T-cell (primary cell): ENCODE results near the gene CTNNA3. TPM values are rescaled to one million over a fixed set of nuclear protein-coding genes. Genes with fewer than 3 reads are reported as not detected.

Experiments
- ATAC-seq, 4 experiments: fragments of 200-7000 bp in 3 of 4; fragments of 150-1000 bp in 1 of 4; cut with Tn5 transposase; replicated peaks in 1 of 4; 1 replicate in 3 of 4; 2 replicates in 1 of 4; pipeline ENCODE4 v1.10.0; 2021; ENCODE audit warnings: moderate library complexity in 3 of 4, mild to moderate bottlenecking in 2 of 4, moderate number of reproducible peaks in 1 of 4
- CTCF ChIA-PET, 2 donors: fragments of 300-600 bp; sonication (Branson Sonifier 250); formaldehyde crosslinking; loops; one replicate each; lab custom pipeline; 2022; ENCODE audit warnings: antibody characterized with exemption in 2 of 2; lab: Charles Lee
- POLR2A ChIA-PET, 2 donors: fragments of 300-600 bp; sonication (Branson Sonifier 250); formaldehyde crosslinking; loops; one replicate each; lab custom pipeline; 2022; ENCODE audit warnings: antibody characterized with exemption in 2 of 2; lab: Charles Lee
- DNase-seq, 35 experiments: peaks; one replicate each; pipeline versions ENCODE4 v3.0.0 to v3.0.0-alpha.2; 2013 to 2023
- H3K27ac ChIP-seq: one replicate; pipeline ENCODE4 v1.5.1; 2013; ENCODE audit warnings: low read length
- H3K27me3 ChIP-seq, 2 experiments: replicated peaks in 1 of 2; 1 replicate in 1 of 2; 2 replicates in 1 of 2; pipeline versions ENCODE4 v1.6.1 to v1.7.0; 2013; ENCODE audit warnings: low read length in 1 of 2, mixed read lengths in 1 of 2; ENCODE audit not compliant: control insufficient read depth in 2 of 2, insufficient read depth in 2 of 2; ENCODE audit errors: extremely low read depth in 1 of 2
- H3K36me3 ChIP-seq, 2 donors: 1 replicate in 1 of 2; 2 replicates in 1 of 2; pipeline versions ENCODE4 v1.6.1 to v1.7.0; 2013; ENCODE audit warnings: low read length in 1 of 2; ENCODE audit not compliant: control insufficient read depth in 2 of 2, insufficient read depth in 1 of 2; ENCODE audit errors: extremely low read depth in 1 of 2
- H3K4me1 ChIP-seq, 2 experiments: 1 replicate in 1 of 2; 2 replicates in 1 of 2; pipeline versions ENCODE4 v1.6.1 to v1.7.0; 2013; ENCODE audit warnings: low read length in 2 of 2, mixed read lengths in 1 of 2; ENCODE audit not compliant: insufficient read depth in 2 of 2, control insufficient read depth in 1 of 2; ENCODE audit errors: extremely low read depth in 1 of 2
- H3K4me3 ChIP-seq, 2 donors: 1 replicate in 1 of 2; 2 replicates in 1 of 2; pipeline versions ENCODE4 v1.5.1 to v1.7.0; 2013; ENCODE audit warnings: mild to moderate bottlenecking in 2 of 2, low read length in 1 of 2, moderate library complexity in 1 of 2; ENCODE audit not compliant: control insufficient read depth in 1 of 2; ENCODE audit errors: extremely low read depth in 1 of 2
- H3K9me3 ChIP-seq: 2 replicates; pipeline ENCODE4 v1.7.0; 2013
- H3K27ac Mint-ChIP-seq, 2 donors: one replicate each; pipeline ENCODE4 v1.8.0; 2020 to 2021; ENCODE audit warnings: mild to moderate bottlenecking in 2 of 2, mixed read lengths in 2 of 2
- H3K27me3 Mint-ChIP-seq, 2 donors: one replicate each; pipeline ENCODE4 v1.8.0; 2021 to 2022; ENCODE audit warnings: mixed read lengths in 2 of 2
- H3K36me3 Mint-ChIP-seq: one replicate; pipeline ENCODE4 v1.8.0; 2021; ENCODE audit warnings: mixed read lengths
- H3K4me1 Mint-ChIP-seq, 3 donors: one replicate each; pipeline ENCODE4 v1.8.0; 2020 to 2022; ENCODE audit warnings: mixed read lengths in 3 of 3, mild to moderate bottlenecking in 1 of 3
- H3K4me3 Mint-ChIP-seq, 3 donors: one replicate each; pipeline ENCODE4 v1.8.0; 2020 to 2022; ENCODE audit warnings: mild to moderate bottlenecking in 3 of 3, mixed read lengths in 3 of 3, moderate library complexity in 3 of 3
- H3K9me3 Mint-ChIP-seq, 3 donors: one replicate each; pipeline ENCODE4 v1.8.0; 2020 to 2022; ENCODE audit warnings: mixed read lengths in 3 of 3
- WGBS: methylation state at CpG from one replicate; pipeline ENCODE4 v1.1.5; 2013; ENCODE audit warnings: missing lambda C conversion rate; ENCODE audit not compliant: insufficient coverage; 5-methylcytosine and 5-hydroxymethylcytosine counted together
- total RNA-seq, 35 experiments: library from RNA in 6 of 35; stranded (reverse) in 6 of 35; fragments of 120-200 nt in 1 of 35; gene quantifications; one replicate each; pipeline versions ENCODE4 v1.2.1 to v1.2.4 and lab custom pipeline; 2013 to 2026

Gene CTNNA3
- total RNA-seq, 5 donors from 2014 or later (not counting 1 experiment from before 2014, with no cell fraction given): 0.88 TPM; not detected in 4

DNA sequence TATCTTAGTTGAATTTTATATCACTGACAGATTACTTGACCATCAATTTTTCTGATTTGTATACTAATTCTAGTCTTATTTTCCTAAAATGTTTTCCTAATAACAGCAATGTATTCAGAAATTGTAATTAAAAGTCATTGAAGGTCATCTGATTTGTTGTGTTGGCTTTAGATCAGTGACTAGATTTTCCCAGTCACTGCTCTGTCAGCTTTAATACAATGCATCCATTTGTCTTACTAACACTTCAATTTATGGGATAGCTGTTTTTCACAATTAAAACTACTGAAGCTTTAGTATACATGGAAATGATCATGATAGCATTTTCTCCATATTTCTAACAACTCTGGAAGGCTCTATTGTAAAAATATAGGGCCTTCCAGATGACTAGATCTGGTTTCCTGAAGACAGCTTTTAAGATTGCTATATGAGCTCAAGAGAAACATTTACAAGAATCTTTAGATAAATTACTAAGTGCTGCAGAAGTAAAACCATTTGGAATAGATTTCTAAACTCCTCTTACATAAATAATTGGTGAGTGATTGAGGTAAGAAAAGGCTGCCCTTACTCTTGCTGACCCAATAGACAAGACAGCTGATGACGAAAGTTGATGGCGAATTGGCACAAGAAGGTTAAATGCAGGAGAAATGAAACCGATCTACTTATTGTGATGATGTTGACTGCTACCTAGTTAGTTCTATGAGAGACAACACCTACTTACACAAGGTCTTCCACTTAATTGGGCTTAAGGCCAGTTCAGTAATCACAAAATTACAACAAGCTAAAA, 696.0 kb downstream of the CTNNA3 start:
- ChIA-PET POLR2A (no interaction called here), CTCF (no interaction called here)

GRCh38 chr10:66996996-66997395, 699.0 kb downstream of the CTNNA3 start:
- no peak for ATAC-seq
- no peak overlapping the region for H3K27ac Mint-ChIP-seq
- Histone ChIP-seq H3K36me3 (no peaks in the 10 kb centered on the region), H3K9me3 (no peaks in the 10 kb centered on the region), H3K27me3 (no peaks in the 10 kb centered on the region), H3K27ac (no peak overlapping the region), H3K4me1 (no peaks in the 10 kb centered on the region), H3K4me3 (no peak overlapping the region)
- no peak for DNase-seq
- H3K4me3 Mint-ChIP-seq: no peak overlapping the region
- peaks cover 0 to 3% of the 10 kb centered on the region in 2 donors for H3K27me3 Mint-ChIP-seq
- WGBS: no CpG with 5 or more reads among the region's 1 CpG
- H3K36me3 Mint-ChIP-seq: no peaks in the 10 kb centered on the region
- CTCF ChIA-PET: no interaction called here
- POLR2A ChIA-PET: no interaction called here
- H3K9me3 Mint-ChIP-seq: peaks cover 0 to 7% (median 0%) of the 10 kb centered on the region in 3 donors
- no peaks in the 10 kb centered on the region for H3K4me1 Mint-ChIP-seq

More for the DNA sequence above, 696.0 kb downstream of the CTNNA3 start:
- Mint-ChIP-seq H3K36me3 (no peaks in the 10 kb centered on the region), H3K27me3 (no peaks in the 10 kb centered on the region), H3K9me3 (peaks cover 0 to 7% (median 0%) of the 10 kb centered on the region in 3 donors), H3K4me1 (no peaks in the 10 kb centered on the region), H3K4me3 (no peak overlapping the region), H3K27ac (no peak overlapping the region)
- Histone ChIP-seq H3K4me1 (no peaks in the 10 kb centered on the region), H3K9me3 (no peaks in the 10 kb centered on the region), H3K27ac (no peak overlapping the region), H3K36me3 (no peaks in the 10 kb centered on the region), H3K27me3 (no peaks in the 10 kb centered on the region), H3K4me3 (no peak overlapping the region)
- ATAC-seq (no peak), DNase-seq (no peak)
- WGBS: no CpG with 5 or more reads among the region's 3 CpGs

- H3K4me1 Mint-ChIP-seq: no peaks in the 10 kb centered on the region
- POLR2A ChIA-PET: no interaction called here
- Histone ChIP-seq H3K36me3 (no peaks in the 10 kb centered on the region), H3K27me3 (no peaks in the 10 kb centered on the region), H3K4me1 (no peaks in the 10 kb centered on the region), H3K27ac (no peak overlapping the region), H3K4me3 (no peak overlapping the region), H3K9me3 (no peaks in the 10 kb centered on the region)
- H3K4me3 Mint-ChIP-seq: no peak overlapping the region
- H3K27ac Mint-ChIP-seq: no peak overlapping the region
- WGBS: no CpG with 5 or more reads among the region's 1 CpG
- peaks cover 3 to 13% (median 7%) of the 10 kb centered on the region in 3 donors for H3K9me3 Mint-ChIP-seq
- peaks cover 0 to 3% of the 10 kb centered on the region in 2 donors for H3K27me3 Mint-ChIP-seq
- DNase-seq (no peak), ATAC-seq (no peak)
- no peaks in the 10 kb centered on the region for H3K36me3 Mint-ChIP-seq
- CTCF ChIA-PET: no interaction called here
Observed at GRCh38 chr10:66990143-66990830, 705.7 kb downstream of the CTNNA3 start.

GRCh38 chr10:66983475-66983818, 712.5 kb downstream of the CTNNA3 start:
- Histone ChIP-seq H3K27ac (no peak overlapping the region), H3K36me3 (no peaks in the 10 kb centered on the region), H3K4me3 (no peak overlapping the region), H3K9me3 (no peaks in the 10 kb centered on the region), H3K27me3 (no peaks in the 10 kb centered on the region), H3K4me1 (no peaks in the 10 kb centered on the region)
- no peak for DNase-seq
- no peaks in the 10 kb centered on the region for H3K4me1 Mint-ChIP-seq
- ChIA-PET CTCF (no interaction called here), POLR2A (no interaction called here)
- H3K27ac Mint-ChIP-seq: no peak overlapping the region
- ATAC-seq: no peak
- no peak overlapping the region for H3K4me3 Mint-ChIP-seq
- H3K36me3 Mint-ChIP-seq: no peaks in the 10 kb centered on the region
- peaks cover 3 to 9% (median 7%) of the 10 kb centered on the region in 3 donors for H3K9me3 Mint-ChIP-seq
- no peaks in the 10 kb centered on the region for H3K27me3 Mint-ChIP-seq

GRCh38 chr10:66982792-66983474, 713.1 kb downstream of the CTNNA3 start:
- Mint-ChIP-seq H3K27ac (no peak overlapping the region), H3K4me3 (no peak overlapping the region), H3K9me3 (peaks cover 3 to 9% (median 7%) of the 10 kb centered on the region in 3 donors), H3K4me1 (no peaks in the 10 kb centered on the region), H3K36me3 (no peaks in the 10 kb centered on the region), H3K27me3 (no peaks in the 10 kb centered on the region)
- no peaks in the 10 kb centered on the region for H3K36me3 ChIP-seq
- H3K27me3 ChIP-seq: no peaks in the 10 kb centered on the region
- no peak overlapping the region for H3K27ac ChIP-seq
- CTCF ChIA-PET: no interaction called here
- 67% methylated on average over 1 of the region's 6 CpGs for WGBS
- H3K4me3 ChIP-seq: no peak overlapping the region
- DNase-seq (no peak), ATAC-seq (no peak)
- H3K9me3 ChIP-seq: no peaks in the 10 kb centered on the region
- no peaks in the 10 kb centered on the region for H3K4me1 ChIP-seq
- POLR2A ChIA-PET: no interaction called here

DNA sequence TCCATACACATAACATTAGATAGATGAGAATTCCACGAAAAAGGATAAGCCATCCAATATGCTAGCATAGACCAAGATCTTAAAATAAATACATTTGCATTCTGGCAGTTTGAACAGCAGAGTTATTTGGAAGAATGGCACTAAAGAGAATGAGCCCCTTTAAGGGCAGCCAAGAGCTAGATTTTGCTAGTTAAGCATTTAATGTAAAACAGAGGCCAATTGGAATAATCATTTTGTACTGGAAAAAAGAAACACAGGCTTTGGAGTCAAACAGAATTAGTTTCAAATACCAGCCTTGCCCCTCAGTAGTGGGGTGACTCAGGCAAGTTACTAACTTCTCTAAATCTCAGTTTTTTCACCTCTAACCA, 714.0 kb downstream of the CTNNA3 start:
- no peak overlapping the region for H3K27ac Mint-ChIP-seq
- H3K4me3 Mint-ChIP-seq: no peak overlapping the region
- ChIA-PET CTCF (no interaction called here), POLR2A (no interaction called here)
- H3K36me3 Mint-ChIP-seq: no peaks in the 10 kb centered on the region
- H3K27ac ChIP-seq: no peak overlapping the region
- no peaks in the 10 kb centered on the region for H3K27me3 ChIP-seq
- no peaks in the 10 kb centered on the region for H3K4me1 Mint-ChIP-seq
- DNase-seq (no peak), ATAC-seq (no peak)
- no peaks in the 10 kb centered on the region for H3K27me3 Mint-ChIP-seq
- H3K36me3 ChIP-seq: no peaks in the 10 kb centered on the region
- H3K4me3 ChIP-seq: no peak overlapping the region
- peaks cover 2 to 8% (median 4%) of the 10 kb centered on the region in 3 donors for H3K9me3 Mint-ChIP-seq
- no peaks in the 10 kb centered on the region for H3K4me1 ChIP-seq
- whole genome bisulfite sequencing: no CpG with 5 or more reads among the region's 1 CpG
- H3K9me3 ChIP-seq: no peaks in the 10 kb centered on the region
